Neutrophil (primary cell): ENCODE results near the gene SAMD15.
A peak's percentile ranks its signal among the peaks of the same experiment; 100 is the strongest.
"Not testable (repeated sequence)": the region's sequence is repeated elsewhere in the genome, so short reads cannot be mapped to it uniquely, and the experiment has no call there.

Source experiments
- H3K27ac ChIP-seq: fragments of 200-600 bp; sonication (generic); 2 replicates; pipeline ENCODE4 v1.5.1; 2016; ENCODE audit warnings: mild to moderate bottlenecking, moderate library complexity
- H3K27me3 ChIP-seq: fragments of 200-600 bp; sonication (generic); 2 replicates; pipeline ENCODE4 v1.6.0; 2016; ENCODE audit warnings: mild to moderate bottlenecking
- H3K36me3 ChIP-seq: fragments of 200-600 bp; sonication (generic); 2 replicates; pipeline ENCODE4 v1.5.1; 2017
- H3K4me1 ChIP-seq, 2 experiments: fragments of 200-600 bp in 1 of 2; sonication (generic) in 1 of 2; 1 replicate in 1 of 2; 2 replicates in 1 of 2; pipeline versions ENCODE4 v1.5.1 to v1.6.1; 2013 to 2016; ENCODE audit warnings: low read depth in 1 of 2, low read length in 1 of 2, mild to moderate bottlenecking in 1 of 2, moderate library complexity in 1 of 2; ENCODE audit not compliant: control insufficient read depth in 1 of 2, insufficient read depth in 1 of 2
- H3K4me3 ChIP-seq, 2 experiments: fragments of 200-600 bp in 1 of 2; sonication (generic) in 1 of 2; 1 replicate in 1 of 2; 2 replicates in 1 of 2; pipeline ENCODE4 v1.5.1; 2013 to 2016; ENCODE audit warnings: low read depth in 1 of 2, low read length in 1 of 2, mild to moderate bottlenecking in 1 of 2, moderate library complexity in 1 of 2
- H3K9me3 ChIP-seq: fragments of 200-600 bp; sonication (generic); 2 replicates; pipeline ENCODE4 v1.5.1; 2016
- TF ChIP-seq, protein P1 (sequence below): fragments of 200-600 bp; sonication (generic); IDR thresholded peaks from 2 replicates; pipeline ENCODE4 v1.5.1; 2016; ENCODE audit warnings: antibody characterized with exemption

The SAMD15 gene

DNA sequence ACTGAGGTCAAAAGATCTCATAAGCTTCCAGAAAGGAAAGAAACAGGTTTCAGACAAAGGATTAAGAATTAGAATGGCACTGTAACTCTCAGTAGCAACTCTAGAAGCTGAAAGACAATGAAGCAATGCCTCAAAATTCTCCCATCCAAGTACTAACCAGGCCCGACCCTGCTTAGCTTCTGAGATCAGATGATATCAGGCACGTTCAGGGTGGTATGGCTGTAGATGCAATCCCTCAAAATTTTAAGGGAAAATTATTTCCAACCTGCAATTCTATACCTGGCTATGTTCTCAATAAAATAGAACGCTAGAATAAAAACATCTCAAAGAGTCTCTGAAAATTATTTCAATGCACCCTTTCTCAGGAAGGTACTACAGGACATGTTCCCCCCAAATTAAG is 26.6 kb downstream of the SAMD15 start:
- Histone ChIP-seq H3K27ac (no peak overlapping the region), H3K27me3 (no peaks in the 10 kb centered on the region), H3K4me3 (no peak overlapping the region), H3K9me3 (no peaks in the 10 kb centered on the region), H3K36me3 (no peaks in the 10 kb centered on the region), H3K4me1 (peaks cover 32 to 33% of the 10 kb centered on the region in 2 experiments)
- TF ChIP-seq, protein P1, sequence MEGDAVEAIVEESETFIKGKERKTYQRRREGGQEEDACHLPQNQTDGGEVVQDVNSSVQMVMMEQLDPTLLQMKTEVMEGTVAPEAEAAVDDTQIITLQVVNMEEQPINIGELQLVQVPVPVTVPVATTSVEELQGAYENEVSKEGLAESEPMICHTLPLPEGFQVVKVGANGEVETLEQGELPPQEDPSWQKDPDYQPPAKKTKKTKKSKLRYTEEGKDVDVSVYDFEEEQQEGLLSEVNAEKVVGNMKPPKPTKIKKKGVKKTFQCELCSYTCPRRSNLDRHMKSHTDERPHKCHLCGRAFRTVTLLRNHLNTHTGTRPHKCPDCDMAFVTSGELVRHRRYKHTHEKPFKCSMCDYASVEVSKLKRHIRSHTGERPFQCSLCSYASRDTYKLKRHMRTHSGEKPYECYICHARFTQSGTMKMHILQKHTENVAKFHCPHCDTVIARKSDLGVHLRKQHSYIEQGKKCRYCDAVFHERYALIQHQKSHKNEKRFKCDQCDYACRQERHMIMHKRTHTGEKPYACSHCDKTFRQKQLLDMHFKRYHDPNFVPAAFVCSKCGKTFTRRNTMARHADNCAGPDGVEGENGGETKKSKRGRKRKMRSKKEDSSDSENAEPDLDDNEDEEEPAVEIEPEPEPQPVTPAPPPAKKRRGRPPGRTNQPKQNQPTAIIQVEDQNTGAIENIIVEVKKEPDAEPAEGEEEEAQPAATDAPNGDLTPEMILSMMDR = no peak

GRCh38 chr14:77406086-77406485 is 28.9 kb downstream of the SAMD15 start:
- no peaks in the 10 kb centered on the region for H3K27me3 ChIP-seq
- peaks cover 32 to 39% of the 10 kb centered on the region in 2 experiments for H3K4me1 ChIP-seq
- TF ChIP-seq, protein P1 = no peak
- H3K4me3 ChIP-seq = no peak overlapping the region
- H3K9me3 ChIP-seq = no peaks in the 10 kb centered on the region
- H3K27ac ChIP-seq = peak overlapping the region; percentile 88
- no peaks in the 10 kb centered on the region for H3K36me3 ChIP-seq

GRCh38 chr14:77406718-77407117 is 29.5 kb downstream of the SAMD15 start:
- no peaks in the 10 kb centered on the region for H3K9me3 ChIP-seq
- H3K4me1 ChIP-seq = peaks cover 32 to 39% of the 10 kb centered on the region in 2 experiments
- peak overlapping the region; percentile 52 to 57 for H3K4me3 ChIP-seq
- peak overlapping the region; percentile 88 for H3K27ac ChIP-seq
- TF ChIP-seq, protein P1 = no peak
- no peaks in the 10 kb centered on the region for H3K36me3 ChIP-seq
- no peaks in the 10 kb centered on the region for H3K27me3 ChIP-seq

GRCh38 chr14:77407158-77407557 is 30.0 kb downstream of the SAMD15 start:
- Histone ChIP-seq H3K9me3 (no peaks in the 10 kb centered on the region), H3K4me1 (peaks cover 32 to 39% of the 10 kb centered on the region in 2 experiments), H3K4me3 (peak overlapping the region; percentile 52 to 57), H3K27me3 (no peaks in the 10 kb centered on the region), H3K27ac (peak overlapping the region; percentile 88), H3K36me3 (no peaks in the 10 kb centered on the region)
- TF ChIP-seq, protein P1 = no peak

DNA sequence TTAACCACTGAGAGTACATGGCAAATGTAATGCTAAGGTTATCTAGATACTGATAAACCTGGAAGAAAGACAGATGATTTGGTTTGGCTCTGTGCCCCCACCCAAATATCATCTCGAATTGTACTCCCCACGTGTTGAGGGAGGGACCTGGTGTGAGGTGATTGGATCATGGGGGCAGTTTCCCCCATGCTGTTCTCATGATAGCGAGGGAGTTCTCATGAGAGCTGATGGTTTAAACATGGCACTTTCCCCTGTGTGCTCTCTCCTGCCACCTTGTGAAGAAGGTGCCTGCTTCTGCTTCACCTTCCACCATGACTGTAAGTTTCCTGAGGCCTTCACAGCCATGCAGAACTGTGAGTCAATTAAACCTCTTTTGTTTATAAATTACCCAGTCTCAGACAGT is 32.0 kb downstream of the SAMD15 start:
- TF ChIP-seq, protein P1 = no peak
- Histone ChIP-seq H3K4me1 (peaks cover 32 to 39% of the 10 kb centered on the region in 2 experiments), H3K27ac (peak overlapping the region; percentile 27), H3K27me3 (no peaks in the 10 kb centered on the region), H3K36me3 (no peaks in the 10 kb centered on the region), H3K4me3 (no peak overlapping the region), H3K9me3 (no peaks in the 10 kb centered on the region)

- H3K36me3 ChIP-seq, H3K9me3 ChIP-seq, H3K27ac ChIP-seq, H3K4me1 ChIP-seq, H3K27me3 ChIP-seq, H3K4me3 ChIP-seq: not testable (repeated sequence)
Observed at GRCh38 chr14:77415403-77416030, 38.3 kb downstream of the SAMD15 start.

GRCh38 chr14:77416098-77416497 is 38.9 kb downstream of the SAMD15 start:
- H3K27ac ChIP-seq, H3K36me3 ChIP-seq, H3K4me1 ChIP-seq, H3K4me3 ChIP-seq, H3K9me3 ChIP-seq, H3K27me3 ChIP-seq: not testable (repeated sequence)
